CD4-positive, alpha-beta T cell treated with Interferon alpha-2 for 1 hour (primary cell): ENCODE results near the gene CADM2.
"Not testable (repeated sequence)": the region's sequence is repeated elsewhere in the genome, so short reads cannot be mapped to it uniquely, and the experiment has no call there.

ENCODE experiments used
- DNase-seq, 2 donors: peaks; one replicate each; pipeline ENCODE4 v3.0.0-alpha.2; 2020 to 2022

Gene CADM2

GRCh38 chr3:85081191-85081906 lies 122.6 kb downstream of the CADM2 start:
- DNase-seq, result no peak

GRCh38 chr3:85090495-85090894 lies 131.7 kb downstream of the CADM2 start:
- DNase-seq, result no peak

- no peak for DNase-seq
Observed at GRCh38 chr3:85100316-85100715, 141.5 kb downstream of the CADM2 start.

GRCh38 chr3:85102781-85103180 lies 144.0 kb downstream of the CADM2 start:
- DNase-seq, result no peak

- no peak for DNase-seq
Observed at GRCh38 chr3:85110393-85110792, 151.6 kb downstream of the CADM2 start.

- no peak for DNase-seq
Observed at GRCh38 chr3:85120879-85121278, 162.1 kb downstream of the CADM2 start.

- not testable (repeated sequence) for DNase-seq
Observed at GRCh38 chr3:85132864-85133263, 174.1 kb downstream of the CADM2 start.

- DNase-seq, result not testable (repeated sequence)
Observed at GRCh38 chr3:85133691-85134420, 175.1 kb downstream of the CADM2 start.

GRCh38 chr3:85142626-85143025 lies 183.8 kb downstream of the CADM2 start:
- DNase-seq, result no peak

GRCh38 chr3:85148036-85148435 lies 189.2 kb downstream of the CADM2 start:
- no peak for DNase-seq

- no peak for DNase-seq
Observed at GRCh38 chr3:85151555-85151954, 192.8 kb downstream of the CADM2 start.

GRCh38 chr3:85153279-85153678 lies 194.5 kb downstream of the CADM2 start:
- not testable (repeated sequence) for DNase-seq

- DNase-seq, result no peak
Observed at GRCh38 chr3:85159376-85159775, 200.6 kb downstream of the CADM2 start.

GRCh38 chr3:85161544-85161943 lies 202.8 kb downstream of the CADM2 start:
- no peak for DNase-seq

GRCh38 chr3:85162905-85163304 lies 204.1 kb downstream of the CADM2 start:
- no peak for DNase-seq

- no peak for DNase-seq
Observed at GRCh38 chr3:85164436-85164835, 205.6 kb downstream of the CADM2 start.

- DNase-seq, result no peak
Observed at GRCh38 chr3:85167576-85167975, 208.8 kb downstream of the CADM2 start.

GRCh38 chr3:85170646-85171045 lies 211.9 kb downstream of the CADM2 start:
- DNase-seq, result no peak

GRCh38 chr3:85171976-85172375 lies 213.2 kb downstream of the CADM2 start:
- no peak for DNase-seq

- no peak for DNase-seq
Observed at GRCh38 chr3:85176799-85177198, 218.0 kb downstream of the CADM2 start.

GRCh38 chr3:85182975-85183752 lies 224.4 kb downstream of the CADM2 start:
- DNase-seq, result no peak

- DNase-seq, result no peak
Observed at GRCh38 chr3:85185495-85185894, 226.7 kb downstream of the CADM2 start.

GRCh38 chr3:85189731-85190130 lies 230.9 kb downstream of the CADM2 start:
- DNase-seq, result no peak

GRCh38 chr3:85193565-85193964 lies 234.8 kb downstream of the CADM2 start:
- no peak for DNase-seq
